ENCODE measurements around the gene USP48. TPM values are rescaled to one million over a fixed set of nuclear protein-coding genes. Genes with fewer than 3 reads are reported as not detected.

The USP48 gene
- total RNA-seq, 1 donor from 2014 or later, result 61.8 TPM

GRCh38 chr1:21818656-21819055 lies 35.7 kb upstream of the USP48 start:
- H3K27me3 Mint-ChIP-seq (ENCODE audit: low read depth), result peaks cover 3% of the 10 kb centered on the region
- peaks cover 25% of the 10 kb centered on the region for H3K4me1 Mint-ChIP-seq
- H3K27ac Mint-ChIP-seq (ENCODE audit: unreplicated experiment), result peak overlapping the region; percentile 64
- DNase-seq (ENCODE audit: low read depth, low spot score), result peak; percentile 39
- H3K36me3 Mint-ChIP-seq (ENCODE audit: low read depth), result no peaks in the 10 kb centered on the region
- H3K9me3 Mint-ChIP-seq, result no peaks in the 10 kb centered on the region
- H3K4me3 Mint-ChIP-seq, result no peak overlapping the region
- TF ChIP-seq, protein P1, sequence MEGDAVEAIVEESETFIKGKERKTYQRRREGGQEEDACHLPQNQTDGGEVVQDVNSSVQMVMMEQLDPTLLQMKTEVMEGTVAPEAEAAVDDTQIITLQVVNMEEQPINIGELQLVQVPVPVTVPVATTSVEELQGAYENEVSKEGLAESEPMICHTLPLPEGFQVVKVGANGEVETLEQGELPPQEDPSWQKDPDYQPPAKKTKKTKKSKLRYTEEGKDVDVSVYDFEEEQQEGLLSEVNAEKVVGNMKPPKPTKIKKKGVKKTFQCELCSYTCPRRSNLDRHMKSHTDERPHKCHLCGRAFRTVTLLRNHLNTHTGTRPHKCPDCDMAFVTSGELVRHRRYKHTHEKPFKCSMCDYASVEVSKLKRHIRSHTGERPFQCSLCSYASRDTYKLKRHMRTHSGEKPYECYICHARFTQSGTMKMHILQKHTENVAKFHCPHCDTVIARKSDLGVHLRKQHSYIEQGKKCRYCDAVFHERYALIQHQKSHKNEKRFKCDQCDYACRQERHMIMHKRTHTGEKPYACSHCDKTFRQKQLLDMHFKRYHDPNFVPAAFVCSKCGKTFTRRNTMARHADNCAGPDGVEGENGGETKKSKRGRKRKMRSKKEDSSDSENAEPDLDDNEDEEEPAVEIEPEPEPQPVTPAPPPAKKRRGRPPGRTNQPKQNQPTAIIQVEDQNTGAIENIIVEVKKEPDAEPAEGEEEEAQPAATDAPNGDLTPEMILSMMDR (conservative IDR thresholded peaks at IDR 0.05), result no peak

- peak overlapping the region; percentile 0 for H3K27ac Mint-ChIP-seq (ENCODE audit: unreplicated experiment)
- TF ChIP-seq, protein P1 (conservative IDR thresholded peaks at IDR 0.05), result no peak
- no peaks in the 10 kb centered on the region for H3K9me3 Mint-ChIP-seq
- DNase-seq (ENCODE audit: low read depth, low spot score), result no peak
- H3K36me3 Mint-ChIP-seq (ENCODE audit: low read depth), result no peaks in the 10 kb centered on the region
- peaks cover 5% of the 10 kb centered on the region for H3K27me3 Mint-ChIP-seq (ENCODE audit: low read depth)
- H3K4me1 Mint-ChIP-seq, result peaks cover 25% of the 10 kb centered on the region
- peak overlapping the region; percentile 20 for H3K4me3 Mint-ChIP-seq
Measured at GRCh38 chr1:21816602-21817302, 33.8 kb upstream of the USP48 start.

GRCh38 chr1:21815724-21816321 lies 32.9 kb upstream of the USP48 start:
- peak; percentile 22 for DNase-seq (ENCODE audit: low read depth, low spot score)
- Mint-ChIP-seq H3K27ac (ENCODE audit: unreplicated experiment) (peak overlapping the region; percentile 75), H3K36me3 (ENCODE audit: low read depth) (no peaks in the 10 kb centered on the region), H3K27me3 (ENCODE audit: low read depth) (peaks cover 5% of the 10 kb centered on the region), H3K4me3 (peak overlapping the region; percentile 38), H3K9me3 (no peaks in the 10 kb centered on the region), H3K4me1 (peaks cover 29% of the 10 kb centered on the region)
- TF ChIP-seq, protein P1 (conservative IDR thresholded peaks at IDR 0.05), result no peak

GRCh38 chr1:21814981-21815582 lies 32.1 kb upstream of the USP48 start:
- Mint-ChIP-seq H3K4me1 (peaks cover 29% of the 10 kb centered on the region), H3K27ac (ENCODE audit: unreplicated experiment) (peak overlapping the region; percentile 81), H3K27me3 (ENCODE audit: low read depth) (peaks cover 5% of the 10 kb centered on the region), H3K36me3 (ENCODE audit: low read depth) (no peaks in the 10 kb centered on the region), H3K4me3 (peak overlapping the region; percentile 10), H3K9me3 (no peaks in the 10 kb centered on the region)
- DNase-seq (ENCODE audit: low read depth, low spot score), result no peak
- TF ChIP-seq, protein P1 (conservative IDR thresholded peaks at IDR 0.05), result no peak

DNA sequence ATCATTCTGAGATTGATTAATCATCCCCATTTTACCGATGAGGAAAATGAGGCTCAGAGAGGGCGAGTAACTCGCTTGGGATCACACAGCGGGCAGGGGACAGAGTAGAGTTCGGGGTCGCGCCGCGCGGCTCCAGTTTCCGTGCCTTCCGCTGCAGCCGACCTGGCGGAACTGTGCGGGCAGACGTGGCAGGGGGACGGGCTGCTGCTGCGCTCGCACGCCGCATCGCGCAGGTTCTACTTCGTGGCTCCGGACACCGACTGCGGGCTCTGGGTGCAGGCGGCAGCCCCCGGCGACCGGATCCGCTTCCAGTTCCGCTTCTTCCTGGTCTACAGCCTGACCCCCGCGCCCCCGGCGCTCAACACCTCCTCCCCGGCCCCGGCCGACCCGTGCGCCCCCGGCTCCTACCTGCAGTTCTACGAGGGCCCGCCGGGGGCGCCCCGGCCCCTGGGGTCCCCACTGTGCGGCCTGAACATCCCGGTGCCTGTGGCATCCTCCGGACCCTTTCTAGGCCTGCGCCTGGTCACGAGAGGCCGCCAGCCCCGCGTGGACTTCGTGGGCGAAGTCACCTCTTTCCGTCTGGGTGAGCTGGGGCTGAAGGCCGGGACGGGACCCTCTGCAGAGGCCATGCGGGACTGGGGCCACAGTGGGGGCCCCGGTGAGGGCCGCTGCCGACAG lies 31.4 kb upstream of the USP48 start:
- Mint-ChIP-seq H3K27ac (ENCODE audit: unreplicated experiment) (no peak overlapping the region), H3K4me1 (peaks cover 29% of the 10 kb centered on the region), H3K36me3 (ENCODE audit: low read depth) (no peaks in the 10 kb centered on the region), H3K4me3 (peak overlapping the region; percentile 62), H3K9me3 (no peaks in the 10 kb centered on the region), H3K27me3 (ENCODE audit: low read depth) (peaks cover 5% of the 10 kb centered on the region)
- TF ChIP-seq, protein P1 (conservative IDR thresholded peaks at IDR 0.05), result peak; percentile 79
- peak; percentile 60 for DNase-seq (ENCODE audit: low read depth, low spot score)

All from neural crest cell (in vitro differentiated cells).